OCI-M1 (cell line): ENCODE measurements around the gene CD180.

Experiments used
- DNase-seq: peaks from one replicate; lab custom pipeline; 2025; lab: John Stamatoyannopoulos, UW

Gene CD180

GRCh38 chr5:67196537-67197059 is at the start of gene CD180:
Gene CD180 (minus strand): TSS chr5:67196799. CDS start chr5:67196641, 158 bp downstream.
- no peak for DNase-seq

GRCh38 chr5:67246108-67246507 is 49.5 kb upstream of the CD180 start:
- DNase-seq = peak; percentile 88

GRCh38 chr5:67245259-67245846 is 48.8 kb upstream of the CD180 start:
- no peak for DNase-seq

- DNase-seq = peak; percentile 7
These were observed 47.8 kb upstream of the CD180 start for GRCh38 chr5:67244345-67244793.

- no peak for DNase-seq
These were observed 47.3 kb upstream of the CD180 start for GRCh38 chr5:67243944-67244343.

- no peak for DNase-seq
These were observed 46.8 kb upstream of the CD180 start for GRCh38 chr5:67243349-67243748.

GRCh38 chr5:67241326-67241725 is 44.7 kb upstream of the CD180 start:
- no peak for DNase-seq

GRCh38 chr5:67240846-67241245 is 44.2 kb upstream of the CD180 start:
- DNase-seq = no peak

- DNase-seq = no peak
These were observed 43.5 kb upstream of the CD180 start for GRCh38 chr5:67240065-67240464.

- DNase-seq = no peak
These were observed 41.6 kb upstream of the CD180 start for GRCh38 chr5:67238191-67238590.

GRCh38 chr5:67235399-67236110 is 39.0 kb upstream of the CD180 start:
- DNase-seq = no peak

- DNase-seq = peak; percentile 81
These were observed 38.1 kb upstream of the CD180 start for GRCh38 chr5:67234671-67235176.

GRCh38 chr5:67233075-67233474 is 36.5 kb upstream of the CD180 start:
- DNase-seq = no peak

GRCh38 chr5:67223211-67223610 is 26.6 kb upstream of the CD180 start:
- DNase-seq = no peak

- DNase-seq = no peak
These were observed 25.8 kb upstream of the CD180 start for GRCh38 chr5:67222243-67223025.

GRCh38 chr5:67221487-67222242 is 25.1 kb upstream of the CD180 start:
- DNase-seq = no peak

GRCh38 chr5:67216564-67216963 is 20.0 kb upstream of the CD180 start:
- DNase-seq = no peak

GRCh38 chr5:67215519-67216471 is 19.2 kb upstream of the CD180 start:
- DNase-seq = peak; percentile 87

- DNase-seq = no peak
These were observed 18.3 kb upstream of the CD180 start for GRCh38 chr5:67214707-67215447.

- DNase-seq = no peak
These were observed 17.4 kb upstream of the CD180 start for GRCh38 chr5:67214036-67214435.
